H7 (cell line): ENCODE measurements around the gene COPS8. TPM values are rescaled to one million over a fixed set of nuclear protein-coding genes. Genes with fewer than 3 reads are reported as not detected.
A peak's percentile ranks its signal among the peaks of the same experiment; 100 is the strongest.

Experiments
- DNase-seq: peaks from one replicate; pipeline ENCODE4 v3.0.0; 2012
- H3K27me3 ChIP-seq: 2 replicates; pipeline ENCODE4 v1.6.0; 2011; ENCODE audit warnings: mild to moderate bottlenecking, low read length; ENCODE audit not compliant: control insufficient read depth, insufficient read depth
- H3K36me3 ChIP-seq: replicated peaks from 2 replicates; pipeline ENCODE4 v1.5.1; 2011; ENCODE audit warnings: low read length; ENCODE audit not compliant: control insufficient read depth, insufficient read depth
- H3K4me3 ChIP-seq: 2 replicates; pipeline ENCODE4 v1.5.1; 2011; ENCODE audit warnings: low read depth, mild to moderate bottlenecking, control low read depth, low read length, moderate library complexity; ENCODE audit not compliant: insufficient read depth
- total RNA-seq: library from RNA; depleted of rRNA; stranded (reverse); fragments of >200 nt; shearing (Covaris generic); gene quantifications from 2 replicates; pipeline ENCODE4 v1.2.3, GENCODE V29; 2014

Gene COPS8
- total RNA-seq, 1 experiment from 2014 or later = 101 TPM

DNA sequence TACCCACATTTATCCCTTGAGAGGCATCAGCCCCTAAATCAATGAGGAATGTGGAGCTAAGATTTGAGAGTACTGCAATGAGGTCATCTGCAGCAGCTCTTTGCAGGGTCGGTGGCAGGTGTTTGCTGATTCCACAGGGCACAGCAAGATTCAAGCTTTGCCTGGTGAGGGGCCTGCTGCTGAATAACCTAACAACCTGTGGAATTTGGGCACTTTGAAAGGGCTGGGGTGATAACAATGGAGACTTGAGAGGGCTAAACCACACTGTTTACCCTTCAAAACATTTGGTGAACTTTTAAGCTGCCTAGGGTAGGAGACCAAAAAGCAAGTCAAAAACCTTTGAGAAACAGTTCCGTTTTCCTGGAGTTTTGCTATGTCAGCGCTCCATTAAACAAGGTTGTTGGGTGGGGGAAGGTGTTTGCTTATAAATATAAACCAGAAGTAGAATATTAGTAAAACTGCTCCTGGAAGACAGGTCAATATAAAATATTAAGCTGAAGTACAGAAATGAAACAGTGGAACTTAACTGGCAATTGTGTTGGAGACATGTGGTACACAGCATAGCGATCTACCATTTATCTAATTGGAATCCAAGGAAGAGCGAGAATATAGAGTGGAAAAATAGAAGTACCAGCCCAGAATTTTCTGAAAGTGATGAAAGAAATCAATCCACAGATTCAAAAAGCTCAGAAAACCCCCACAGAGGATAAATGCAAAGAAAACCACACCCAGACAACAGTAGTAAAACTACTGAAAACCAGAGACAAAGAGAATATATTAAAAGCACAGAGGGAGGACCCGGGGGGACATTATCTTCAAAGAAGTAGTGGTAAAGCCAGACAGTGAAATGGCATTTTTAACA, 15.7 kb downstream of the COPS8 start:
- H3K36me3 ChIP-seq = peaks cover 10% of the 10 kb centered on the region
- no peak overlapping the region for H3K4me3 ChIP-seq
- no peaks in the 10 kb centered on the region for H3K27me3 ChIP-seq
- DNase-seq = peak; percentile 28

DNA sequence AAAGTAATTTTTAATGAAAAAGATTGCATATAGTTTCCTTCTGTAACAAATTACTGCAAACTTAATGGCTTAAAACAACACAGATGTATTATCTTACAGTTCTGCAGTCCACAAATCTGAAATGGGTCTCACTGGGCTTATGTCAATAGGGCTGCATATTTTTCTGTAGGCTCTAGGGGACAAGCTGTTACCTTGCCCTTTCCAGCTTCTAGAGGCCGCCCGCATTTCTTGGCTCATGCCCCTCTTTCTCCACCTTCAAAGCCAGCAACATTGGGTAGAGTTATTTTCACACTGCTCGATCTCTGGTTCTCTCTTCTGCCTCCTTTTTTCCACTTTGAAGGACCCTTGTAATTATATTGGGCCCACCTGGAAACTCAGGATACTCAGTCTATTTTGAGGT, 16.7 kb downstream of the COPS8 start:
- H3K36me3 ChIP-seq = peaks cover 9% of the 10 kb centered on the region
- no peaks in the 10 kb centered on the region for H3K27me3 ChIP-seq
- DNase-seq = no peak
- H3K4me3 ChIP-seq = no peak overlapping the region

DNA sequence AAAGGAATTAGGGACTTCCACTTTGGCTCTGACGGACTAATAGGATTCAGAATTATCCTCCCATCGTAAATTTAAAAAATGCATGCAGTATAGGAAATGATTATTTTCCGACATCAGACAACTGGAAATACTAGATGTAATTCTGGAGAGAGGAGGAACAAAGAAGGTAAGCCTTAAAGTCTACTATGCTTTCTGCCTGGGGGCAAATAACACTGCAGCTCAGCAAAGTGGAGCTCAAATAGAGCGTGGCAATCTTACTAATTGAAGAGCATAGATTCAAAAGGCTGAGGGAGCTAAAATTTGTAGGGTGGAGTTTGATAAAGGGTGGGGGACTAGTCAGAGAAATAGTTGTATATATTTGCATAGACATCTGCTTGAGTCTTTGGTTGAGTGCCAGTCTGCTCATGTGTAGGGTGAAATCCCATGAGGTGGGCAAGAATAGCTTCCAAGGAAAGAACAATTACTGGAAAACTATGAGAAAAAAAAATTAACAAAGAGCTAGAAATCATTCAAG, 23.8 kb downstream of the COPS8 start:
- Histone ChIP-seq H3K27me3 (no peaks in the 10 kb centered on the region), H3K36me3 (no peaks in the 10 kb centered on the region), H3K4me3 (no peak overlapping the region)
- DNase-seq = no peak

DNA sequence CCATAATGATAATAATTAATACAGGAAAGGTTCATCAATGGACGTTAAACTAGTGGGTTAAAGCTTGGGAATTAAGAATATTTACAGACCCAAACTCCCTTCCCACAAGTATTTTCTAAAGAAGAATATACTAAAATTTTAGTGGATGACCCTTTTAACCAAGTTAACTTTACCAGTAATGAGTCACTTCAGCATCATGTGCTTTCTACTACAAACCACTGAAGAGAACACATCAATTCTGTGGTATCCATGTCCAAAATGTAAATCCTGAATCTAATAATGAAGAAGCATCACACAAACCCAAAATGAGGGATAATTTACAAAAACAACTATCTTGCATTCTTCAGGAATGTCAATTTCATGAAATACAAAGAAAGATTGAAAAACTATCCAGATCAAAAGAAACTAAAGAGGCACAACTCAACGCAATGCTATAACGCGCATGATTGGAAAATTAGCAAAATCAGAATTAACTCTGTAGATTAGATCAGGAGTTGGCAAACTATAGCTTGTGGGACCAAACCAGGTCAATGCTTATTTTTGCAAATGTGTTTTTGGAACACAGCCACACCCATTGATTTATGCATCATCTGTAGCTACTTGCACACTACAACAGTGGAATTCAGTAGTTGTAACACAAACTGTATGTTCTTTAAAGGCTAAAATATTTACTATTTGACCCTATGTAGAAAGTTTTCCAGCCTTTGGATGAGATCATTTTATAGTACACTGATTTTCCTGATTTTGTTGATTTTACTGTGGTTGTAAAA, 27.5 kb downstream of the COPS8 start:
- no peak overlapping the region for H3K4me3 ChIP-seq
- no peaks in the 10 kb centered on the region for H3K36me3 ChIP-seq
- no peak for DNase-seq
- no peaks in the 10 kb centered on the region for H3K27me3 ChIP-seq

DNA sequence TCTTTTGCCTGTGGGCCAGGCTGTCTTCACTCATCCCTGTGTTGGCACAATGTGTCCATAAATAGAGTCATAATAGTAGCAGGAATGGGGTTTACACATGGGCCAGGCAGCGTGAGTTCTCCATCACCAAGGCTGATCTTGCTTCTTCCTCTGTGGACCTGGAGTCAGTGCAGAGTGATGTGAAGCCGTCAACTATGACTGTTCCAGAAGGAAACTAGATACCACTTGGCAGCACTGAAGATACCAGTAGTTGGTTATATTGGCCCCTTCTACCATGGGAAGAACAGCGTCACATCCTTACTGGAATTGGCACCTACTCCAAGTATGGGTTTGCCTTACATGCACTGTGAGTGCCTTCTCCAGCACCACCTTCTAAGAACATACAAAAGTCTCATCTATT, 30.2 kb downstream of the COPS8 start:
- DNase-seq = no peak
- no peaks in the 10 kb centered on the region for H3K27me3 ChIP-seq
- no peaks in the 10 kb centered on the region for H3K36me3 ChIP-seq
- no peak overlapping the region for H3K4me3 ChIP-seq

DNA sequence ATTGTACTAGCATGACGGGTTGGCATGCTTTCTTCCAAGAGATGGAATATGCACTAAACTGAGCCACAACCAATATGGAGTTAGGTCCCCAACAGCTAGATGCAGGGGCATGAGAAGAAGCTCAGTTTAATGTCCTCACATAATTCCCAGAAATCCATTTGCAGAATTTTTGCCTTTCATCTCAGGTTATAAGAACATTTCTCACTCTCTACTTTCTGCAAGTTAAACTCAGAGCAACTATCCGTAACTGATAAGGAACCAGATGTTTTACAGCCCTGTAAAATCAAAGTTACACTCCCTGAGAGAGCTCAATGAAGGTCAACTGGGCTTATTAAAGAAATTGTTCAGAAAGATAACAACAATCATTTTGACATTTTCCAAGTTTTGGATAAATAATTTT, 30.7 kb downstream of the COPS8 start:
- DNase-seq = no peak
- H3K36me3 ChIP-seq = no peaks in the 10 kb centered on the region
- no peaks in the 10 kb centered on the region for H3K27me3 ChIP-seq
- no peak overlapping the region for H3K4me3 ChIP-seq

DNA sequence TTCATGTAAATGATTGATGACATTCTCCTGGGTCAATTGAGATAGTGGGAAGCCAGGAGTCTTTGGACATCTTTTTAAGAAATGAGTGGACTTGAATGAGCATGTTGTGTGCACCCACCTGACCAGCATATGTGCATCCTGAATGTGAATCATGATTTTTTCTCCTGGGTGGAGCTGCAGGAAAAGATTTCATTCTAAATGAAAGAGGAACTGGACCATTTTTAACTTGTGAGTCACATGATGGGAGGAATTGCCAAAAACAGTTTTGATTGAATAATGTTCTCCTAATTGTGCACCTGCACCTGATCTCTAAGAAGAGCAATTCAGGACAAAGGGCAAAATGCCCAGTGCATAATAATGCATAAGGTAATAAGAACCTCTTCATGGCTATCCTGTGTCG, 32.3 kb downstream of the COPS8 start:
- Histone ChIP-seq H3K27me3 (no peaks in the 10 kb centered on the region), H3K4me3 (no peak overlapping the region), H3K36me3 (no peaks in the 10 kb centered on the region)
- no peak for DNase-seq

DNA sequence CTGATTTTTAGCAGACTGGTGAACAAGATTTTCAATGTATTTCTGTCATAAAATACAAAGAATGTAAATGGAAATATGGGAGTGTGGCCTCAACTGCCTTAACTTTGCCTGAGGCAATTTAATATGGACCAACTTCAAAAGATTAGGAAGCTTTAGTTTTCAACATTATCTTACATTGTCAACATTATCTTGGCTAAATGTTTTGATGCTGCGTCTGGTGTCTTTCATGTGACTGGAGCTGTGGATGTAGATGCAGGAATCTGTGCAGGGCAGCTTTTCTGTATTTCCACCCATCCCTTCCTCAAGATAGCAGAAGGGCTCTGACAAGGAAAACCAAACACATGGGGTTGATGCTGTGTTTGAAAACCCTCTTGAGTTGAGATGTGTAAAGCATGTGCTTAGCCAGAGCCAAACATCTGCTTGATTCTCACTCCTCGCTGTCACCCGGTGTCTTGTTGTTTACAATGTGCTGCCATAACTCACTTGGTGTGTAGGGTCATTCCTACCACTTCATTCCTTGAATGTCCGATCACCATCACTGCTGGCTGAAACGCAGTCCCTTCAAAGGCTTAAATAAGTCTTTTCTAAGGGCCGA, 33.0 kb downstream of the COPS8 start:
- DNase-seq = no peak

DNA sequence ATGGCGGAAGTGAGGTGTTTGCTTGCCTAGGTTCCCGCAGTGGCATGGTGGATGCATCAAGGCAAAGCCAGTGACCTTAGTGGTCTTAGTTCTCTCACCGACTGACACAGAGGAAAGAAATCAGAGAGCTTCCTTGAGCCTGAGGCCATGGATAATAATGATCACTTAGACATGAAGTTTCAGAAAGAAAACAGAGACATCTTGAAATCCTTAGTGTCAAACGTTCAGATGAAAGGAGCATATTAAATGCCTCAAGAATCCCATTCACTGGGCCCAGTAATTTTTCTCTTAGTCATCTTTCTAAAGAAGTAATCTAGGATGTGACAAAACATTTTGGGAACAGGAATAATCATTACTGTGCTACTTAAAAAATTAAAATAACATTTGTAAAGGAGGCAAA, 35.2 kb downstream of the COPS8 start:
- H3K4me3 ChIP-seq = no peak overlapping the region
- H3K36me3 ChIP-seq = no peaks in the 10 kb centered on the region
- DNase-seq = no peak
- no peaks in the 10 kb centered on the region for H3K27me3 ChIP-seq

More for the DNA sequence above, 33.0 kb downstream of the COPS8 start:
- no peak overlapping the region for H3K4me3 ChIP-seq
- no peaks in the 10 kb centered on the region for H3K27me3 ChIP-seq
- H3K36me3 ChIP-seq = no peaks in the 10 kb centered on the region

DNA sequence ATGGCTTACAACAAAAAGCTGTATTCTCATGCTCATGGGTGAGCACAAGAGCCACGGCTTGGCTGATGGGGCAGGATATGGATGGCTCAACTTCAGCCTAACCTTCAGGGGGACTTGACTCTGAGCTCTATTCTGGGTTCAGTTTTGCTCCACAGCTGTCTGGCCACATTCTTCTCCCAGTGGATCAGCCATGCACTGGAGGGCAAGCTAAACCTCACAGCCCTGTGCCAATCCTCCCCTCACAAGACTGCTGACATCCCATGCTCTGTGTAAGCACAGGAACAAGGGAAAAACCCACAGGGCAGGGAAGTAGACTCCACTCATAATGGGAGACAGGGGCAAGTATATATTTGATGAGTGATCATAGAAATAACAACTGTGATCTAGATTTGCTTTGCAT, 35.6 kb downstream of the COPS8 start:
- Histone ChIP-seq H3K36me3 (no peaks in the 10 kb centered on the region), H3K4me3 (no peak overlapping the region), H3K27me3 (no peaks in the 10 kb centered on the region)
- DNase-seq = no peak

DNA sequence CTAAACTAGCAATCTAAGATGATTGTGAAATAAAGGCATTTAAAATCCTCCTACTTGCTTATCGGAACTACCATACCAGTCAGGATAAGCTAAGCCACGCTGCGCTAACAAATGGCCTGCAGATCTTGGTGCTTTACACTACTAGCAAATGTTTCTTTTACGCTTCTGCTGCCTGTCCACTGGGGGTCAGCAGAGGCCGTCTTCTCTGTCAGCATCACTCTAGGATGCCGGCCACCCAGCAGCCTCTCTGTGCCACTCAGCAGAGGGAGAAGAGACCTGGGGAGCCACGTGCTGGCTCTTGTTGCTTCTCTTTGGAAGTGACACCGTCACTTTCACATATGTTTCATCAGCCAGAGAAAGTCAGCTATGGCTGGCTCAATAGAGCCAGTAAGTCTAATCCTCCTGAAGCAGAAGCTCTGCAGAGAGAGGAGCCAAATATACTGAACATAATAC, 36.6 kb downstream of the COPS8 start:
- Histone ChIP-seq H3K36me3 (no peaks in the 10 kb centered on the region), H3K27me3 (no peaks in the 10 kb centered on the region), H3K4me3 (no peak overlapping the region)
- peak; percentile 68 for DNase-seq

DNA sequence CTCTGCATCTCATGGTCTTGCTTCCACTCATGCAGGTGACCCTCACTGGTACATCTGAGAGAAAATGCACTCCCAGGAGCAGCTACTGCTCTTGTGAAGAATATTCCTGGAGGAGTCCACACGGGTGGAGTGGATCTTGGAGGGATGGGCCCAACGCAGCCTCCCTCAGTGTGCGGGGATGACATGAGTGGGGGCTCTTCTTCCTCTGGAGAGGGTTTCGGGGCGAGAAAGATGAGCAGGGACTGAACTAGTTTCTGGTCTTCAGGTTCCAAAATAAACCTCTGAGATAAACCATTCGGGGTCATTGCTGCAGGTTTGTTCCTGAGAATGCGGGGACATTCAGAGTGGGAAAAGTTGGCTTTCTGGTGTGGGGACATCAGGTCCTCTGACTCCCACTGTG, 39.1 kb downstream of the COPS8 start:
- Histone ChIP-seq H3K4me3 (no peak overlapping the region), H3K27me3 (no peaks in the 10 kb centered on the region), H3K36me3 (no peaks in the 10 kb centered on the region)
- no peak for DNase-seq

DNA sequence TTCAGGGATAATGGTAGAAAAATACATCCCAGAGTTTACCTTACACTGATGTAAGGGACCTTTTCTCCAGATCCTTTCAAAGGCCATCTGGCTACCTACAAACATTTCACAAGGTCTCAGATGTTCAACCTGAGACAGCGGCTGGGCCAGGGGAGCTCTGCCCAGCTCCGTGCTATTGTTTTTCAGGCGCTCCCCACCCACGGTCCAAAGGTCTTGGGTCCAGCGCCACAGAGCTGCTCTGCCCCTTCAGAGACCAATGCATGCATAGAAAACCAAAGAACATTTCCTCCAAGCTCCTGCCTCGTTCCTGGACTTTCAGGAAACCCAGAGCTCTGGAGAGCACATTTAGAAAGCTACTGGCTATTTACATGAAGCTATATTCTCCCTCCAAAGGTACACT, 40.3 kb downstream of the COPS8 start:
- DNase-seq = no peak
- Histone ChIP-seq H3K36me3 (no peaks in the 10 kb centered on the region), H3K4me3 (no peak overlapping the region), H3K27me3 (no peaks in the 10 kb centered on the region)

DNA sequence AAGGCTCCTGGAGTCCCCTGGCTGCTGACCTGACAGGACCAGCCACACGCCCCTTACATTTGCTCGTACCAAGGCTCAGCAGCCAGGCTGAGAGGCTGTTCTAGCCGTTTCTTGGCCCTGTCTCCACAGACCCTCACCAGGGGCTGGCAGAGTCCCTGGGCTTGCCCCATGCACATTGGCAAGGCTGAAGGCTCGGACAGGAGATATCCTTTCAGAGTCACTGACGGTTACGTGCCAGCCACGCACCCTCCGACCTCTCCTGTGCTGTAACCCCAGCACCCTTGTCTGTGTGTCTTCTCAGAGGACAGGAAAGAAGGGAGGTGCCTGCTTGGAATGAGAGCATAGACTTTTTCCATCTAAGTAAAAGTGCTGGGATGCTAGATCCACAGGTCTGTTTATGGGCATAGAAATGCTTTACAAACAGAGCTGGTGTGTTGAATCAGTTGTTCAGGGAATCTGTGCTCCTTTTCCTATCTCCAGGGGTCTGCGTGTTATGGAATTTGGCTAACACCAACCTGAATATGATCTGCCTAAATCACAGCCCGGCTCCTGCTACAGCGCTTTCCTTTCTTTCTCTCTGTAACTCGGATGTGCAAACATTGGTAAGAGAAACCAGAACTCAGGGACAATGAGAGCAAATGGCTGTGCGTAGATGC, 41.0 kb downstream of the COPS8 start:
- H3K27me3 ChIP-seq = no peaks in the 10 kb centered on the region
- H3K4me3 ChIP-seq = no peak overlapping the region
- H3K36me3 ChIP-seq = no peaks in the 10 kb centered on the region
- no peak for DNase-seq
